ENCODE measurements around the gene OPRL1.
A peak's percentile ranks its signal among the peaks of the same experiment; 100 is the strongest.
"Not testable (repeated sequence)": the region's sequence is repeated elsewhere in the genome, so short reads cannot be mapped to it uniquely, and the experiment has no call there.

OPRL1 gene

DNA sequence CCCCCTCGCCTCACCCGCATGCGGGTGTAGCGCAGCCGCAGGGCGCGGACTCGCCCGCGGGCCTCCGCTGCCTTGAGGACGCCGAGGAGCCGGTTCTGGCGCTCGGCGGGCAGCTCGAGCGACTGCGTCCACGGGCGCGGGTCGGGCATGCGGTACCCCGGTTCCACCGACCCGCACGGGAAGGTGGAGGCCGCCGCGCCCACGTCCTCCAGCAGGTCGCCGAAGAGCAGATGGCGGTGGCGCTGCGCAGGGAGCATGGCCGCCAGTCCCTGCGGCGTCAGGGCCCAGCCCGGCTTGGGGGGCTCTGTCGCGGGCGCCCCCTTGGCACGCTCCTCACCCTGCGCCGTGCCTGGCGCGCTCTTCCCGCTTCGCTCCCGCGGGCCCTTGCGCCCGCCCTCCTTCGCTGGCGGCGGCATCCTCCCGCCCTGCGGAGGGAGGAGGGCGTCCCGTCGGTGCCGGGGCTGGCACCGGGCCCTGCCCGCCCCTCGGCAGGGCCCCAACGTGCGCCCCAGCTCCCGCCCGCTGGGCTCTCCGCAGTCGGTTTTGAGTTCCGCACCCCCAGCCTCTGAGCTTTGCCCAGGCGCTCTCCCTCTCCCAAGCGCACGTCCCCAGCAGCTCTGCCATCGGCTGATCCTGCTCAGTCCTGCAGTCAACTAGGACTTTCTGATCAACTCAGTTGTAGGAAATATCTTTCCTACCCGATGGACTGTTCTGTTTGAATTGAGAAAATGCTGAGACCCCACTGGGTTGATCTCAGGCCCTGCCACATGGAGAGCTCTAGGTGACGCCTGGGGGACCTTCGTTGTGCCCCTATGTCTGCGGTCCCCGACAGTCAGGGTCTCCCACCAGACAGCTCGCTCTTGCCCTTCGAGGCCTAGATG, 4.2 kb downstream of the OPRL1 start, which contains the start of gene LKAAEAR1:
Gene LKAAEAR1 (minus strand): TSS at position 595 of the 881 bp plus-strand sequence. CDS start 179 bp downstream, at position 416.
- DNase-seq (ENCODE audit: low read depth in 2 of 2) = no peak

DNA sequence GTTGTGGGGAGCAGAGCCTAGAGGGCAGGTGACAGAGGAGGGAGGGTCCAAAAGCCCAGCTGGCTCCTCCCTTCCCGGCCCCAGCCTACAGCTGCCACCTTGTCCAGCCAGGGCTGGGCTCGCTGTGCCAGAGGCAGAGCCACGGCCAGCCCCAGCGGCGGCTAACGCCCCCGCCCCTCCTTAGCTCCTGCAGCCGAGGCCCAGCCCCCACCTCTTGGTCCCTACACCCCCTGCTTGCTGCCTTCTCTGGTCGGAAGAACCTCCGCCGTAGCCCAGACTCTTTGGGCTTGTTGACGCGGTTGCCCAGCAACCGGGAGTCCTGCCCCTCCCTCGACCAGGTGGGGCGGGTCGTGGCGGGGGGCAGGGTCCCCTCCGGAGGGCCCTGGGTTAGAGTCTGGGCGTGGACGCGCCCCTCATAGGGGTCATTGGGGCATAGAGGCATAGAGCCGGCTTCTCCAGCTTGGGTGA, 4.8 kb downstream of the OPRL1 start:
- DNase-seq (ENCODE audit: low read depth in 2 of 2) = no peak

DNA sequence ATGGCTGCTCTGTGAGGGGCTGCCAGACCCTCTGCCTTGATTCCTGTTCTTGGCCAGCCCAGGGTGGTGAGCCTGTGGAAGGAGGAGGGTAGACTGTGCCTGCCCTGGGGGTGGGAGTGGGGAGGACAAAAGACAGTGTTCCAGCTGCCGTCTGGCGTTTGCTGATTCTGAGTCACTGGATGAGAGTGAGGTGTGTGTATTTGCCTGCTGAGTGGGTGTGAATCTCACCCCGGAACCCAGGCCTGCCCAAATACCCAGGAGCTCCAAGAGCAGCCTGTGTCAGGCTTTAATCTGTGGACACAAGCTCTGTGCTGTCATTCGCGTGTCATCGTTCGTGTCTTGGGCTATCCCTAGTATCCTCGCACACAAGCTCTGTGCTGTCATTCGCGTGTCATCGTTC, 6.9 kb downstream of the OPRL1 start:
- no peak for DNase-seq (ENCODE audit: low read depth in 2 of 2)

DNA sequence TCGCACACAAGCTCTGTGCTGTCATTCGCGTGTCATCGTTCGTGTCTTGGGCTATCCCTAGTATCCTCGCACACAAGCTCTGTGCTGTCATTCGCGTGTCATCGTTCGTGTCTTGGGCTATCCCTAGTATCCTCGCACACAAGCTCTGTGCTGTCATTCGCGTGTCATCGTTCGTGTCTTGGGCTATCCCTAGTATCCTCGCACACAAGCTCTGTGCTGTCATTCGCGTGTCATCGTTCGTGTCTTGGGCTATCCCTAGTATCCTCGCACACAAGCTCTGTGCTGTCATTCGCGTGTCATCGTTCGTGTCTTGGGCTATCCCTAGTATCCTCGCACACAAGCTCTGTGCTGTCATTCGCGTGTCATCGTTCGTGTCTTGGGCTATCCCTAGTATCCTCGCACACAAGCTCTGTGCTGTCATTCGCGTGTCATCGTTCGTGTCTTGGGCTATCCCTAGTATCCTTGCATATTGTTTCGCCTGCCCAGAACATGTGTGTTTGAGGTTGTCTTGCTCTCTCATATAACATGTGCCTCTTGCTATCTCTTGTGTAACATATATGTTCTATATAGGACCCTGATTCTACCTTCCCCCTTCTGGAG, 7.4 kb downstream of the OPRL1 start:
- DNase-seq (ENCODE audit: low read depth in 2 of 2) = not testable (repeated sequence)

DNA sequence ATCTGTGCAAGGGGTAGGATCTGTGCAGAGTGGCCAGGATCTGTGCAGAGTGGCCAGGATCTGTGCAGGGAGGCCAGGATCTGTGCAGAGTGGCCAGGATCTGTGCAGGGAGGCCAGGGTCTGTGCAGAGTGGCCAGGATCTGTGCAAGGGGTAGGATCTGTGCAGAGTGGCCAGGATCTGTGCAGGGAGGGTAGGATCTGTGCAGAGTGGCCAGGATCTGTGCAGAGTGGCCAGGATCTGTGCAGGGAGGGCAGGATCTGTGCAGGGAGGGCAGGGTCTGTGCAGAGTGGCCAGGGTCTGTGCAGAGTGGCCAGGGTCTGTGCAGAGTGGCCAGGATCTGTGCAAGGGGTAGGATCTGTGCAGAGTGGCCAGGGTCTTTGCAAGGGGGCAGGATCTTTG, 8.7 kb downstream of the OPRL1 start:
- DNase-seq (ENCODE audit: low read depth in 2 of 2) = not testable (repeated sequence)

DNA sequence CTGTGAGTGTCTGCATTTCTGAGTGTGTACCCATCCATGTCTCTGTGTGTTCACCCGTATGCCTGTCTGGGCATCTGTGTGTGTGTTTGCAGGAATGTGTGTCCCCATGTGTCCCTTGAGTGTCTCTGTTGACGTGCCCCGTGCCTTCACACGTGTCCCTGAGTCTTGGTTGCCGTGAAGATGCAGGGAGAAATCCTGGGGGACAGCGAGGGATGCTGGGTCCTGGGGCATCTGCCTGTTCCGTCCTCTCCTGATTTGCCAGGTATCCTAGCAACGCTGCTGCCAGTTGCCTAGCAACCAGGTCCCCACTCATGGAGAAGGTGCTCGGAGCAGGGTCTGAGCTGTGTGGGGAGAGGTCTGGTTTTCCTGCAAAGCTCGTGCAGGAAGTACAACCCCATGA, 10.3 kb downstream of the OPRL1 start:
- no peak for DNase-seq (ENCODE audit: low read depth in 2 of 2)

DNA sequence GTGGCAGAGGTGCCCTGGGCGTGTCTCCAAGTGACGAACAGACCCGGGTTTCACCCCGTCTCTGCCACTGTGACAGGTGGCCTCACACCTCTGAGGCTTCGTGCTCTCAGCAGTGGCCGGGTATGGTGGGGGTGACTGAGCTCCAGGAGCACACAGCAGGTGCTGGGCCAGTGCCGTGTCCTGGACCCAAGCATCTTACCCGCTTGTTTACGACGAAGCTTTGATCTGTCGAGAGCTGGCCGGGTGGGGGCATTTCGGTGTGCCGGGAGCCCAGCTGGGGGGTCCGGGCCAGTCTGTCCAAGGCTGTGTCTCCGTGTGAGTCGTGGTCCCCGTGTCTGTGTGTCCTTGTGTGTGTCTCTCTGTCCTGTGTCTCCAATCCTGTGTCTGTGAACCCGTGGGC, 11.5 kb downstream of the OPRL1 start:
- DNase-seq (ENCODE audit: low read depth in 2 of 2) = no peak

DNA sequence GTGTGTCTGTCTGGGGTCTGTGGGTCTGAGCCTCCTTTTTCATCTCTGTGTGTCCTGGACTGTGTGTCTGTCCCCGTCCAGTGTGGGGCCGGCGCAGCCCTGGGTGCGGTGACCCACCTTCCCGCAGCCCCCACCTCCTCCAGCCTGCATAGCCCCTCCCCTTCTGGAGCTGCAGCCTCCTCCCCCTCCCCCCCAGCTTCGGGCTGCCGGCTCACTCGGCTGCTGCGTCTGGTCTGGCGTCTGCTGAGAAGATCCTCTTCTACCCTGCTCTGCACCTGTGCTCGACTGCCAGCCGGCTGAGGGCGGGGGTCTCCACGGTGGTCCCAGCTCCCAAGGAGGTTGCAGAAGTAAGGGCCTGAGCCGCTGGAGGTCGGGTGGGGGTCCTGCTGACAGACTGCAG, 11.9 kb downstream of the OPRL1 start:
- no peak for DNase-seq (ENCODE audit: low read depth in 2 of 2)

DNA sequence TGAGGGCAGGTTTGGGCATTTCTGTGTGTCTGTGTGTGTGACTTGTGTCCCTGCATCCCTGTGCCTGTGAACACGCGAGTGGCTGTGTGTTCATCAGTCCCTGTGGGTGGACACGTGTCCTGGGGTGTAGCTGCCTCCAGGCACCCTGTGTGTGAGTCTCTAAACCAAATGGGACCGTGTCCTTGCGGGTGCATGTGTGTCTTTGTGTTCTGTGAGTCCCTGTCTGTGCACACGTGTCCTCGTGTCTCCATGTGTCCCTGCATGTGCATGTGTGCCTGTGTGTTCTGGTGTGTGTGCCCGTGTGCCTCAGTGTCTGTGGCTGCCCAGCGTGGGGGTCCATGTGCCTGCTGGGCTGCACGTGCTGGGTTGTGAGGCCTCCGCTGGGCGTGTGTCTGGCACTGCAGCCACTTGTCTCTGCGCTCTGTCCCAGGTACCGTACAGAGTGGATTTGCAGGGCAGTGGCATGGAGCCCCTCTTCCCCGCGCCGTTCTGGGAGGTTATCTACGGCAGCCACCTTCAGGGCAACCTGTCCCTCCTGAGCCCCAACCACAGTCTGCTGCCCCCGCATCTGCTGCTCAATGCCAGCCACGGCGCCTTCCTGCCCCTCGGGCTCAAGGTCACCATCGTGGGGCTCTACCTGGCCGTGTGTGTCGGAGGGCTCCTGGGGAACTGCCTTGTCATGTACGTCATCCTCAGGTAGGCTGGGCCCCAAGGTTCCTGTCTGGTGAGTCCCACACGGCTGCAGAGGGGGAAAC, 12.6 kb downstream of the OPRL1 start:
- DNase-seq (ENCODE audit: low read depth in 2 of 2) = no peak

DNA sequence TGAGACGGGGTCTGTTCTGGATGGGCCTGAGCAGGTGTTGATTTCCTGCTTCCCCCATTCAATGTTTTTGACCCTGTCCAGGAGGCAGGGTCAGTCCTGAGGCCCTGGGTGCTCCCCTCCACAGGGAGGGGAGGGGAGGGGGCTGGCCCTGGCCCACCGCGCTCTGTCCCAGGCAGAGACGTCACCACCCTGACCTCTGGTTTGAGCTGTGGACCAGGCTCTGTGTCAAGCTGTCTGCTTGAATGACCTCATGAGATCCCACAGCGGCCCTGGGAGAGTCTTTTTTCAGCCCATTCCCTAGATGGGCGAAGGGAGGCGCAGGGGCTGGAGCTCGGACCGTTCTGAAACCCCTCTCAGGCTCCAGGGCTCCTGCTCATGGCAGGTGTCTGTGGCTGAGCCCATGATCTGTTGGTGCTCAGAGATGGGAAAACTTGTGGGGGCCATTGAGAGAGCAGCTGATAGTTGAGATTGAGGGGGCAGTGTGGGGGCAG, 13.2 kb downstream of the OPRL1 start:
- no peak for DNase-seq (ENCODE audit: low read depth in 2 of 2)

DNA sequence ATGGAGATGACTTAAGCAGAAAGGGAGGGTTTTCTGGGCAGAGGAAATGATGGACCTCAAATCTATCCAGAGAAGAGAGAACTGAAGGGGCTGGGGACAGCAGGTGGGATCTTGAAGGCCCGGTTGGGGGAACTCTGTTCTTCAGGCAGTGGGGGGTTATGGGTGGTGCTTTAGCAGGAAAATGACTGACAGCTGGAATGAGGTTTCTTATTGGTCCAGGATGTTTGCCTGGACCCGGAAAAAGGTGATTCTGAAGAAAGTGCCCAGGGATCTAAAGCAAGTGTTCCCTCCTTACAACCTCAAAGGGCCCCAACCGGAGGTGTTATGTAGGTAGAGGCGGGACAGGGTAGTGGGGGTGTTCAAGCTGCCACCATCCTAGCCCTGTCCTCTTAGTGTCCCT, 15.6 kb downstream of the OPRL1 start:
- no peak for DNase-seq (ENCODE audit: low read depth in 2 of 2)

DNA sequence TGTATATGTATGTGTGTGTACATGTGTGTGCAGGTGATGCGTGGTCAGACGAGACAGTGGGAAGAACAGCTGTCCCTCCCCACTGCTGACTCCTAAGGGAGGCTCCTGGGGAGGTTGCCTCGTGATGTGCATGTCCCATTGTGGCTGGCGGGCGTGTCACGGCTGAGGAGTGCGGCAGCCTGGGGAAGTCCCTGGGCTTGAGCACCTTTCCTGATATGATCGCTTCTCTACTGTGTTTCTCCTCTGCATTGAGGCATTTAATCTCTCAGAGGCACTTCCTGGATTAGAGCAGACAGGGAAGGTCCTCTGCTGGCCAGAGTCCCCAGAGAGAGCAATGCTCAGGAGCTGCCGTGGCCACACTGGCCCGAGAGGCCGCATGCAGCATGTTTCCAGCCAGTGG, 16.0 kb downstream of the OPRL1 start:
- DNase-seq (ENCODE audit: low read depth in 2 of 2) = no peak

DNA sequence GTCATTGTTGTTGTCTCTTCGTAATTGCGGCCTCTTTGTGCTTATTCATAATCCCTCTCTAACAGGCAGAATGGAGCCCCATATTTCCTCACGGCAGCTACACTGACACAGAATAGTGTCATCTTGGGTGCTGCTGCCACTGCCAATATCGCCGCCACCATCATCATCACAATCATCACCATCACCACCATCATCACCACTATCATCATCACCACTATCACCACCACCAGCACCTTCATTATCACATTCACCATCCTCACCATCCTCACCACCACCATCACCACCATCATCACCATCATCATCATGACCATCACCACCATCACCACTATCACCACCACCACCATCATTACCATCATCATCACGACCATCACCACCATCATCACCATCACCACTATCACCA, 16.7 kb downstream of the OPRL1 start:
- no peak for DNase-seq (ENCODE audit: low read depth in 2 of 2)

DNA sequence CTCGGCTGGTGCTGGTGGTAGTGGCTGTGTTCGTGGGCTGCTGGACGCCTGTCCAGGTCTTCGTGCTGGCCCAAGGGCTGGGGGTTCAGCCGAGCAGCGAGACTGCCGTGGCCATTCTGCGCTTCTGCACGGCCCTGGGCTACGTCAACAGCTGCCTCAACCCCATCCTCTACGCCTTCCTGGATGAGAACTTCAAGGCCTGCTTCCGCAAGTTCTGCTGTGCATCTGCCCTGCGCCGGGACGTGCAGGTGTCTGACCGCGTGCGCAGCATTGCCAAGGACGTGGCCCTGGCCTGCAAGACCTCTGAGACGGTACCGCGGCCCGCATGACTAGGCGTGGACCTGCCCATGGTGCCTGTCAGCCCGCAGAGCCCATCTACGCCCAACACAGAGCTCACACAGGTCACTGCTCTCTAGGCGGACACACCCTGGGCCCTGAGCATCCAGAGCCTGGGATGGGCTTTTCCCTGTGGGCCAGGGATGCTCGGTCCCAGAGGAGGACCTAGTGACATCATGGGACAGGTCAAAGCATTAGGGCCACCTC, 18.7 kb downstream of the OPRL1 start:
- DNase-seq (ENCODE audit: low read depth in 2 of 2) = no peak

DNA sequence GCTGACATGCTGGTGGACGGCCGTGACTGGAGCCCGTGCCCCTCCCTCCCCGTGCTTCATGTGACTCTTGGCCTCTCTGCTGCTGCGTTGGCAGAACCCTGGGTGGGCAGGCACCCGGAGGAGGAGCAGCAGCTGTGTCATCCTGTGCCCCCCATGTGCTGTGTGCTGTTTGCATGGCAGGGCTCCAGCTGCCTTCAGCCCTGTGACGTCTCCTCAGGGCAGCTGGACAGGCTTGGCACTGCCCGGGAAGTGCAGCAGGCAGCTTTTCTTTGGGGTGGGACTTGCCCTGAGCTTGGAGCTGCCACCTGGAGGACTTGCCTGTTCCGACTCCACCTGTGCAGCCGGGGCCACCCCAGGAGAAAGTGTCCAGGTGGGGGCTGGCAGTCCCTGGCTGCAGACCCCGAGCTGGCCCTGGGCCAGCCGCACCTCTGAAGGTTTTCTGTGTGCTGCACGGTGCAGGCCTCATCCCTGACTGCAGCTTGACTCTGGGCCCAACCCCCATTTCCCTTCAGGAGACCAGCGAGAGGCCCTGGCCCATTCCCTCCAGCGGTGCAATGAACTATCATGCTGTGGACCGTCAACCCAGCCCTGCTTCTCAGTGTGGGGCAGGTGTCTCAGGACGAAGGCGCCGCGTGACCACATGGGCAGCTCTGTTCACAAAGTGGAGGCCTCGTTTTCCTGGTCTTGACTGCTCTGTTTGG, 19.4 kb downstream of the OPRL1 start:
- DNase-seq (ENCODE audit: low read depth in 2 of 2) = no peak

DNA sequence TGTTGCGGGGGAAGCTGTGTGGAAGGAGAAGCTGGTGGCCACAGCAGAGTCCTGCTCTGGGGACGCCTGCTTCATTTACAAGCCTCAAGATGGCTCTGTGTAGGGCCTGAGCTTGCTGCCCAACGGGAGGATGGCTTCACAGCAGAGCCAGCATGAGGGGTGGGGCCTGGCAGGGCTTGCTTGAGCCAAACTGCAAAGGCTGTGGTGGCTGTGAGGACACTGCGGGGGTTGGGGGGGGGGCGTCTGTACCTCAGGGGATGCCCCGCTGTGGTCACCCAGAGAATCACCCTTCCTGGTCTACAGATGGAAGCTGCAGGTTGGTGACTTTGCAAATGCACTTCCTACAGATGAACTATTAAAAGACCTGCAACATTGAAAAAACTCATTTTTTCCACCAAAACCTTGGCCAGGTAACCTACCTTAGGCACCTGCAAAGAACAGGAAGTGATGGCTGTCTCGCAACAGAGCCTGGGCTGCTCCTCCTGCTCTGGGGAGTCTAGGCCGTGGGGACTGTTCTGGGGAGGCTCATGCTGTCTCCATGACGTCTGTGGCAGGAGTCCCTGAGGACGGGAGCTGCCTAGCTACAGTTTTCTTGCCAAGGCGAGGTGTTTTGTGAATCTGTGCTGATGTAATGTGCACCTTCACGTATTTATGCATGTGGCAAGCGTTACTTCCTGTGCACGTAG, 20.1 kb downstream of the OPRL1 start:
- DNase-seq (ENCODE audit: low read depth in 2 of 2) = no peak

DNA sequence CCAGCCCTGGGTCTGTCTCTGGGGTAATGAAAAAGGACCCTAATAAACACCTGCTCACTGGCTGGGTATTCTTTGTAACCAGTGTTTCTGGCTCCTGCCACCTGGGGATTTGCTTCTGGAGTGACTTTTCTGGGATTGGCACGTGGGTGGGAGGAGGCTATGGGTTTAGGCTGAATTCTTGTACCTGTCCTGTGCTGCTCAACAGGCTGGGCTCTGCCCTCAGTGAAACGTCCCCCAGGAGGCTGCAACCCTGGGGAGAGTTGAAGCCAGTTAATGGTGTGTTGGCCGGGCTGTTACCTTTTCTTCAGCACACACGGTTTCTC, 20.6 kb downstream of the OPRL1 start:
- no peak for DNase-seq (ENCODE audit: low read depth in 2 of 2)

DNA sequence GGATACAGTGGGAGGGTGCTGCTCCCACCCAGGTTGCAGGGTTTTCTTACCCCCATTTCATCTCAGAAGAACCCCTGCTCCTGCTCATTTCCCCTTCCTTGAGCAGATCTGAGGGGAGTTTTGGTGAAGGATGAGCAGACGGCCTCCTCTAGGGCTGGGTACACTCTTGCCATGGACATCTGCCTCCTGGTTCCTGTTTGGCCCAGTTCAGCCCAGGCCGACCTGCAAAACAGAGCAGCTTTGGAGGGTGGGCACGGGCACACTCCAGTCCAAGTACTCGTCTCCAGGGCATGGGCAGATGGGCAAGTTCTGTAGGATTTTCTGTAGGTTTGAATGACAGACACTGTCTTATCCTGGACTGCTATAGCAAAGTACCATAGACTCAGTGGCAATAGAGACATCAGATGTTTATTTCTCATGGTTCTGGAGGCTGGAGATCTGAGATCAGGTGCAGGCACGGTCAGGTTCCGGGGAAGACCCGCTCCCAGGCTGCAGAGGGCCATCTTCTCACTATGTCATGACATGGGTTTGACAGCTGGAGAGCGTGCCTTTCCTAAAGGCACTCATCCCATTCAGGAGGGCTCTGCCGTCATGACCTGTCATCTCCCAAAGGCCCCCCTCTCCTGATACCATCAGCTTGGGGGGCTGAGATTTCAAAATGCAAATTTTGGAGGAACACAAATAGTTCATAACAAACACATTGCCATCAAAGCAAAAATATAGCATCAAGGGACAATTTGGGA, 21.2 kb downstream of the OPRL1 start:
- no peak for DNase-seq (ENCODE audit: low read depth in 2 of 2)

DNA sequence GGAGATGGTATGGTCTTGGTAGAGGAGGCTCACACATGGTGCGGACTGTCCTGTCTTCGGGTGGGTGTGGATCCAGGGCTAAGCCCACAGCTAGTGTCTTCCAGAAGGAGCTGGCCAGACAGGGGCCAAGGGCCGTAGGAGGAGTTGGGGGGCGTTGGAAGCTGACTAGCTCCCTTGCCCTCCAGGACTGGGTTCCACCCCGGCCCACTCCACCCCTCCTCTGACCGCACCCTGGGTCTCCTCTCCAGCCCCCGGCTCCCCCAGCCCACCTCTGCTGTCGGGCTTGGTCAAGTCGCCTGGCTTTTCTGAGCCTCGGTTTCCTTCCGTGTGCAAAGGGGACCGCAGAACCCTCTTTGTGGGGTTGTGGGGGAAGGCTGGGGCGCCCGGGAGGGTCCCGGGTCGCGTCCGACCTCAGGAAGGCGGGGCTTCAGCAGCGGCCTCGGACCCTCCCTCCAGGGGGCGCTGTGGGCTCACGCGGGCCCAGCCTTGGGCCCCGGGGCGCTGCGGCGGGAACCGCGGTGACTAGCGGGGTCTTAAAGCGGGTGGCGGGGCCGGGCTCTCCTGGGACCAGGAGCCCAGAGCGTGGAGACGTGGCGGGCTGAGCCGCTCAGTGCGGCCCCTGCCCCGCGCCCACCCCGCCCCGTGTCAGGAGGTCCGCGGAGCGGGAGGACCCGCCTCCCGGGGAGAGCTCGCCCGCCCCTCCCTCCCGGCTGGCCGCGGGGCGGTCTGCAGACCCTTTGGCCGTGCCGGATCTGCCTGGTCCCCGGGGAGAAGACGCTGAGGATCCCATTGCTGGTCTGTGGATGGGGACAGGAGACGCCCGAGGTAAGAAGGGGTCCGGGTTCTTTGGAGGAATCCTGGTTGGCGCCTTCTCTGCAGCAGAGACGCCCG, 22.1 kb downstream of the OPRL1 start:
- peak in 1 of 2 experiments; percentile 65 for DNase-seq (ENCODE audit: low read depth in 2 of 2)

All from stimulated activated CD4-positive, alpha-beta T cell treated with anti-CD3 and anti-CD28 coated beads, Interleukin-12 subunit alpha, Interleukin-12 subunit beta, amount 100 ng/mL, for 24 hours (primary cell).